Fibroblast of pulmonary artery (primary cell): ENCODE measurements around the gene C1QTNF1.

Experiments
- DNase-seq: peaks from one replicate; pipeline ENCODE4 v3.0.0-alpha.2; 2010; ENCODE audit warnings: low read depth
- H3K4me3 ChIP-seq: replicated peaks from 2 replicates; pipeline ENCODE4 v1.5.1; 2011; ENCODE audit warnings: low read depth, mild to moderate bottlenecking, control low read depth, low read length, moderate library complexity
- TF ChIP-seq, protein P1 (sequence below): IDR thresholded peaks from 2 replicates; pipeline ENCODE4 v1.5.1; 2011; ENCODE audit warnings: mild to moderate bottlenecking, control low read depth, low read length, inconsistent platforms; ENCODE audit errors: missing control alignments

Gene C1QTNF1

DNA sequence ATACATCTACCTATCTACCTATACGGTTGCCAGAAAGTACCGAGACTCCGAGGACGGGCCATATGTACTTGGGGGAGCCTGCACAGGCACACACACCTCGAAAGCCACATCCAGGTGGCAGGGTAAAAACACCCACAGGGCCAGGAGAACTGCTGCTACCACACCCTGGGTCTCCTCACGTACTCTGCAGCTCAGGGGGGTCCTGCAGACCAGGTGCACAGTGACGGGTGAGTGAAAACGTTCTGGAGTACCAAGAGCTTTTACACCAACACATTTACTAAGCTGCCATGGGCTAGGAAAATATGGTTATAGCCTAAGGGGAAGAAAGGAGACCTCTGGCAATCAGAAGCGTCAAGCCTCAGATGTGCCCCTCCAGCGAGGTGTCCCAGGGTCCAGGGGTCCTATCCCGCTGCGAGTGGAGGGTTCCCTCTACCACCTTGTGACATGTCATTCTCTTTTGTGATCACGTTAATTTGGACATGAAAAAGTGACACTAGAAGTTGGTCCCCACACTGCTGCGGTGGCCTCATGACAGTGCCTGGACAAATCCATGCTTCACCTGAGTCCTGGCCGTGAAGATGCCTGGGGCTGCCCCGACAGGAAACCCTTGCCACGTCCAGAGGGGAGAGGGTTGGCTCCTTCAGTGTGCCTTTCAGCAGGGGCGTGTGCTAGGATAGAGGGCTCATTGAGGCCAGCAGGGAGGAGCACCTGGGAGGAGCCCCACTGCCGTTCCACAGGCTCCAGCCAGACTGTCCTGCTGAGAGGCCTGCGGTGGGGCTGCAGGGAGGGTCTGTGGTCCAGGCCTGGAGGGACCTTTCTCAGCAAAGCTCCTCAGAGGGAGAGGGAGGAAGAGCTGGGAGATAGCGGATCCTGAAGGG is 16.2 kb upstream of the C1QTNF1 start:
- peak overlapping the region; percentile 97 for H3K4me3 ChIP-seq
- no peak for DNase-seq
- TF ChIP-seq, protein P1, sequence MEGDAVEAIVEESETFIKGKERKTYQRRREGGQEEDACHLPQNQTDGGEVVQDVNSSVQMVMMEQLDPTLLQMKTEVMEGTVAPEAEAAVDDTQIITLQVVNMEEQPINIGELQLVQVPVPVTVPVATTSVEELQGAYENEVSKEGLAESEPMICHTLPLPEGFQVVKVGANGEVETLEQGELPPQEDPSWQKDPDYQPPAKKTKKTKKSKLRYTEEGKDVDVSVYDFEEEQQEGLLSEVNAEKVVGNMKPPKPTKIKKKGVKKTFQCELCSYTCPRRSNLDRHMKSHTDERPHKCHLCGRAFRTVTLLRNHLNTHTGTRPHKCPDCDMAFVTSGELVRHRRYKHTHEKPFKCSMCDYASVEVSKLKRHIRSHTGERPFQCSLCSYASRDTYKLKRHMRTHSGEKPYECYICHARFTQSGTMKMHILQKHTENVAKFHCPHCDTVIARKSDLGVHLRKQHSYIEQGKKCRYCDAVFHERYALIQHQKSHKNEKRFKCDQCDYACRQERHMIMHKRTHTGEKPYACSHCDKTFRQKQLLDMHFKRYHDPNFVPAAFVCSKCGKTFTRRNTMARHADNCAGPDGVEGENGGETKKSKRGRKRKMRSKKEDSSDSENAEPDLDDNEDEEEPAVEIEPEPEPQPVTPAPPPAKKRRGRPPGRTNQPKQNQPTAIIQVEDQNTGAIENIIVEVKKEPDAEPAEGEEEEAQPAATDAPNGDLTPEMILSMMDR, result no peak

DNA sequence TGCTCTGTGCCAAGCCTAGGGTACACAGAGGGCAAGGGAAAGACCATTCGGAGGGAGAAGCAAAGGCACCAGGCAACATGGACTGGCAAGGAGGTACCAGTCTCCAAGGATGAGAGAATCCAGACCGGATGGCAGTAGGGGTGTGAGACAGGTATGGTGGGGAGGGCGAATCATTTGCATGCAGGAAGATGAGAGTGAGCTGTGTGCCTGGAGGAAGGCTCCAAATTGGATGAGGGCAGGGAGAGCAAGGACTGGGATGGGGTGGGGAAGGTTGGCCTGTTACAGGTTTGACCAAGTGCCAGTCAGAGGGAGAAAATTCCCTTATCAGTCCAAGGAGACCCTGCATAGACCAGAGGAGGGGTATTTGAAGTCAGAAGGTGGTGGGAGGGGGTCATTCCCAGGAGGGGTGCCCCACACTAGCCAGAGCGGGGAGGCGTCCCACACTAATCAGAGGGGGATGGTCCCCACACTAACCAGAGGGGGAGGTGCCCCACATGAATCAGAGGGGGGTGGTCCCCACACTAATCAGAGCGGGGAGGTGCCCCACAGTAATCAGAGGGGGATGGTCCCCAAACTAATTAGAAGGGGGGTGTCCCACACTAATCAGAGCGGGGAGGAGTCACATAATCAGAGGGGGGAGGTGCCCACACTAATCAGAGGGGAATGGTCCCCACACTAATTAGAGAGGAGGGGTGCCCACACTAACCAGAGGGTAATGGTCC is 15.1 kb upstream of the C1QTNF1 start:
- TF ChIP-seq, protein P1, result no peak
- H3K4me3 ChIP-seq, result peak overlapping the region; percentile 97
- no peak for DNase-seq

DNA sequence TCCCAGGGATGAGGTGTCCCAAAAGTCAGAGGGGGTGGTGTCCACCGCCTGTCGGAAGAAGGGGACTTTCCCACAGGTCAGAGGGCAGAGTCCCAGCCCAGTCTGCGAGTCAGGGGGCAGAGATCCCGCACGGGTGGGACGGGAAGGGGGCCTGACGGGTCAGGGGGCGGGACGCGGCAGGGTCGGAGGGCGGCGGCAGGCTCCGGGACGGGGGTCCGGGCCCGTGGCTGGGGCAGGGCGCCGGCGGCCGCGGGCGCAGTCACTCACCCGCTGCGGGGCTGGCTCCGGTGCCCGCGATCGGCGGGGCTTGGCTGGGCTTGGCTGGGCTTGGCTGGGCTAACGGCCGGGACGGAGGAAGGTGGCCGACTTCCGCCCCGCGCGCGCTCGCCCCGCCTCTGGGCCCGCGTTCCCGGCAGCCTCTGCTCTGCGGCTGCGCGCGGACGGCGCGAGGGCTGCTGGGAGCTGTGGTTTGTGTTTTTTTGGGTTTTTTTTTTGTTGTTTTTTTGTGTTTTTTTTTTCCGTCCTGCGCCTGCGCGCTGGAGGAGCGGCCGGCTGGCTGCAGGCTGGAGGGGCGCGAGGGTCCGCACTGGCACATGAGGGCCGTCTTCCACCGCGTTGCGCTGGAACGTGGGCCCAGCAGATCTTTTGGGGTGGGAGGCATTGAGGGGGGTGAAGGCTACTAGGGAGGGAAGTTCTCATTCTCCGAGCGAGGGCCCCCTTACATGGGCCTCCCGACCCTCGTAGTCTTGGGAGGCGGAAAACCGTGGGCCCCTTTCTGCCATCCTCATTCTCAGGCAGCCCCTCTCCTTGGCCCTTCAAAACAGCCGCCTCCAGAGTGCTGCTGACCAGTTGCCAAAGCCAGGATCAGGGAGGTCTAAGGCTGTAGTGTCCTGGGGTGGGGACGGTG is 14.3 kb upstream of the C1QTNF1 start, which contains the start of gene CANT1:
TSS of gene CANT1 (minus strand) at position 368 of the 907 bp plus-strand sequence. CDS start 12,142 bp downstream, outside the sequence.
- peak within 1 kb of the TSS; percentile 97 for H3K4me3 ChIP-seq
- TF ChIP-seq, protein P1, result no peak
- peak; percentile 87 for DNase-seq

DNA sequence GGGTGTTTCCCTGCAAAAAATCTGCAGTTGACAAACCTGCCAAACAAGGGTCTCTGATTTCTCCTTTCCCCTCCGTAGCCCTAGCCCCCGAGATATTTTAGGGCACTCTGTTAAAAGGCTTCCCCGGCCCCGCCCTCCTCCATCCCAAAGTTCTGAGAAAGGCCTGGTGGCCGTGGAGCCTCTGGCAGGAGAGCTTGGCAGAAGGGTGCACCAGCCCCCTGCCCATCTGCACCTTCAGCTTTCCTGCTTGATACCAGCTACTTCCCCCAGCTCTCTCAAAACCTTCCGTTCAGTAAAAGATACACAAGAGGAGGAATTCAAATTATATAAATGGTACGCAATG is 13.7 kb upstream of the C1QTNF1 start:
- H3K4me3 ChIP-seq, result peak overlapping the region; percentile 97
- TF ChIP-seq, protein P1, result no peak
- no peak for DNase-seq

DNA sequence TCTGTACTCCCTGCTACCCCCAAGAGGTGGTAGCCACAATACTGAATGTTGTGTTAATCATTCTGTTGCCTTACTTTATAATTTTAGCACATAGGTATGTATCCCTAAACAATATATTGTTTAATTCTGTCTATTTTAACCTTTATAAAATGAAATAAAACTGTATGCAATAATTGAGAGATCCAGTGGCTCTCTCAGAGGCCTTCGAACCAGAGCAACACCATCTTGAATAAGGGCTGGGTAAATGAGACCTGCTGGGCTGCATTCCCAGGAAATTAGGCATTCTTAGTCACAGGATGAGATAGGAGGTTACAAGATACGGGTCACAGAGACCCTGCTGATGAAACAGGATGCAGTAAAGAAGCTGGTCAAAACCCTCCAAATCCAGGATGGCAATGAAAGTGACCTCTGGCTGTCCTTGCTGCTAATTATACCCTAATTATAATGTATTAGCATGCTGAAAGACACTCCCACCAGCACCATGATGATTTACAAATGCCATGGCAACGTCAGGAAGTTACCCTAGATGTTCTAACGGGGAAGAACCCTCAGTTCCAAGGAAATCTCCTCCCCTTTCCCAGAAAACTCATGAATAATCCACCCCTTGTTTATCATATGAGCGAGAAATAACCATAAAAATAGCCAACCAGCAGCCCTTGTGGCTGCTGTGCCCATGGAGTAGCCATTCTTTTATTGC is 12.4 kb upstream of the C1QTNF1 start:
- peak; percentile 77 for DNase-seq
- TF ChIP-seq, protein P1, result no peak
- H3K4me3 ChIP-seq, result no peak overlapping the region

DNA sequence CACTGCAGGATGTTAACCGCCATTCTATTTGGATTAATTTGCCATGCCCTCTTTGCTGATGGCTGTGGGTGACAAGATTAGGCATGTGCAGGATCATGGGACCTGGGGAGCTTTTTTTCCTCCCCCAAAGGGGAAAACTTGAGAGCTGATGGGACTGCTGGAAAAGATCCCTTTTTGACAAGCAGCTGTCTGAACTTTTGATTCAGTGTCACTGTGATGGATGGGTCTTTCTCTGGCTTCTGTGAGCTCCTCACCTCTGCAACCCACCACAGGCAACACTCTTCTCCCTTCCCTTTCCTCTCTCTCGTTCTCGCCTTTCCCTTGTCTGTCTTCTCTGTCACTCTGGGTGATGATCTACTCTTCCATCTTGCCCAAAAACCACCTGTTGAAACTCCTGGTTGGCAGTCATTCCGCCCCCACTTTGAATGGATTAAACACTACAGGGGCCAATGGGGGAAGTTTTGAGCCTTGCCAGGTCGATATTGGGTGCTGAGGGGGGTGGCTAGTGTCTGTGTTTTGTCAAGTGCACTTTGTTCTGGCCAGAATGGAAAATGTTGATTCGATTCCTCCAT is 11.3 kb upstream of the C1QTNF1 start:
- no peak for DNase-seq
- H3K4me3 ChIP-seq, result no peak overlapping the region

More for the DNA sequence above, 11.3 kb upstream of the C1QTNF1 start:
- TF ChIP-seq, protein P1, result no peak
